ENCODE results near the gene YIPF2. TPM values are rescaled to one million over a fixed set of nuclear protein-coding genes. Genes with fewer than 3 reads are reported as not detected.

The YIPF2 gene
- polyA plus RNA-seq, 3 donors from 2014 or later, result 14.8 to 24.7 (median 24.1) TPM

Other genes with a start within 250 kb of the YIPF2 start
- gene QTRT1, start 227.2 kb downstream of the YIPF2 start, polyA plus RNA-seq, result 10 to 100 TPM; 25.5 to 48.1 (median 33.7) TPM
- gene DNM2, start 210.6 kb downstream of the YIPF2 start, polyA plus RNA-seq, result 100 to 1,000 TPM in 1 of 3 donors, 10 to 100 TPM in 2; 62.9 to 170 (median 92.7) TPM
- 100 to 1,000 TPM in 1 of 3 donors, 10 to 100 TPM in 2; 60.1 to 103 (median 88.5) TPM for gene TMED1, start 92.4 kb downstream of the YIPF2 start, polyA plus RNA-seq
- 1 to 10 TPM; 1.2 to 5.6 (median 3.3) TPM for gene C19orf38, start 80.2 kb downstream of the YIPF2 start, polyA plus RNA-seq
- under 1 TPM; 0.26 to 0.83 (median 0.29) TPM for gene CARM1, start 57.1 kb downstream of the YIPF2 start, polyA plus RNA-seq
- gene TIMM29, start 172 bp upstream of the YIPF2 start, polyA plus RNA-seq, result 10 to 100 TPM; 29.6 to 40.8 (median 35.4) TPM
- gene SMARCA4, start 32.4 kb upstream of the YIPF2 start, polyA plus RNA-seq, result 10 to 100 TPM in 1 of 3 donors, 1 to 10 TPM in 2; 1.7 to 23.8 (median 6.6) TPM
- 10 to 100 TPM; 10.8 to 28.1 (median 22.8) TPM for gene LDLR, start 160.8 kb upstream of the YIPF2 start, polyA plus RNA-seq
- under 1 TPM in 2 of 3 donors, not detected in 1; 0.08 to 0.96 TPM for gene SPC24, start 227.1 kb upstream of the YIPF2 start, polyA plus RNA-seq